Trophoblast cell (in vitro differentiated cells and primary cell): ENCODE results near the gene CEPT1.

ENCODE experiments used
- DNase-seq, 2 donors: peaks; one replicate each; pipeline ENCODE4 v3.0.0-alpha.2; 2016
- H2AFZ ChIP-seq: 2 replicates; pipeline ENCODE4 v1.6.1; 2013; ENCODE audit warnings: low read length, moderate library complexity, mild to moderate bottlenecking; ENCODE audit not compliant: insufficient read depth, poor library complexity
- H2AK5ac ChIP-seq: 2 replicates; pipeline ENCODE4 v1.6.1; 2013; ENCODE audit warnings: mild to moderate bottlenecking, low read length
- H2BK120ac ChIP-seq: 2 replicates; pipeline ENCODE4 v1.6.1; 2013; ENCODE audit warnings: low read length, mild to moderate bottlenecking, moderate library complexity; ENCODE audit not compliant: insufficient read depth, poor library complexity
- H2BK12ac ChIP-seq: 2 replicates; pipeline ENCODE4 v1.6.1; 2013; ENCODE audit warnings: mild to moderate bottlenecking, low read length, moderate library complexity
- H2BK5ac ChIP-seq: 2 replicates; pipeline ENCODE4 v1.6.1; 2013; ENCODE audit warnings: low read length, low read depth, moderate library complexity, mild to moderate bottlenecking; ENCODE audit not compliant: poor library complexity
- H3K14ac ChIP-seq: 2 replicates; pipeline ENCODE4 v1.6.1; 2013; ENCODE audit warnings: mild to moderate bottlenecking, low read length
- H3K18ac ChIP-seq: 2 replicates; pipeline ENCODE4 v1.6.1; 2013; ENCODE audit warnings: mild to moderate bottlenecking, low read length
- H3K23ac ChIP-seq: 2 replicates; pipeline ENCODE4 v1.6.1; 2013; ENCODE audit warnings: low read length
- H3K27ac ChIP-seq: 2 replicates; pipeline ENCODE4 v1.5.1; 2013; ENCODE audit warnings: low read depth, mild to moderate bottlenecking, inconsistent platforms, low read length, moderate library complexity
- H3K27me3 ChIP-seq: 2 replicates; pipeline ENCODE4 v1.6.1; 2013; ENCODE audit warnings: inconsistent platforms, mild to moderate bottlenecking, low read length, moderate library complexity; ENCODE audit not compliant: insufficient read depth
- H3K36me3 ChIP-seq, 2 experiments: 1 replicate in 1 of 2; 2 replicates in 1 of 2; pipeline ENCODE4 v1.6.1; 2013; ENCODE audit warnings: low read length in 2 of 2, mild to moderate bottlenecking in 2 of 2, moderate library complexity in 1 of 2; ENCODE audit not compliant: insufficient read depth in 2 of 2, control insufficient read depth in 1 of 2
- H3K4ac ChIP-seq: 2 replicates; pipeline ENCODE4 v1.6.1; 2013; ENCODE audit warnings: low read depth, mild to moderate bottlenecking, low read length, moderate library complexity
- H3K4me1 ChIP-seq, 2 experiments: 1 replicate in 1 of 2; 2 replicates in 1 of 2; pipeline ENCODE4 v1.6.1; 2013; ENCODE audit warnings: low read length in 2 of 2, mild to moderate bottlenecking in 2 of 2, moderate library complexity in 1 of 2; ENCODE audit not compliant: insufficient read depth in 2 of 2, control insufficient read depth in 1 of 2
- H3K4me2 ChIP-seq: 2 replicates; pipeline ENCODE4 v1.6.1; 2013; ENCODE audit warnings: inconsistent platforms, mild to moderate bottlenecking, low read length, moderate library complexity
- H3K4me3 ChIP-seq: 2 replicates; pipeline ENCODE4 v1.5.1; 2013; ENCODE audit warnings: mild to moderate bottlenecking, low read depth, low read length, inconsistent platforms
- H3K79me1 ChIP-seq: one replicate; pipeline ENCODE4 v1.6.1; 2013; ENCODE audit warnings: low read length
- H3K79me2 ChIP-seq: 2 replicates; pipeline ENCODE4 v1.6.1; 2013; ENCODE audit warnings: low read length, mild to moderate bottlenecking; ENCODE audit not compliant: control insufficient read depth, insufficient read depth, poor library complexity
- H3K9ac ChIP-seq: 2 replicates; pipeline ENCODE4 v1.6.1; 2013; ENCODE audit warnings: mild to moderate bottlenecking, low read length
- H3K9me3 ChIP-seq: 2 replicates; pipeline ENCODE4 v1.6.1; 2013; ENCODE audit warnings: low read depth, mild to moderate bottlenecking, control low read depth, inconsistent platforms, low read length; ENCODE audit not compliant: insufficient read depth
- H4K12ac ChIP-seq: 2 replicates; pipeline ENCODE4 v1.6.1; 2013; ENCODE audit warnings: low read depth, mild to moderate bottlenecking, low read length, moderate library complexity
- H4K8ac ChIP-seq: 2 replicates; pipeline ENCODE4 v1.6.1; 2013; ENCODE audit warnings: low read depth, mild to moderate bottlenecking, low read length, moderate library complexity
- H4K91ac ChIP-seq: one replicate; pipeline ENCODE4 v1.6.1; 2013; ENCODE audit warnings: low read depth, mild to moderate bottlenecking, low read length, moderate library complexity
- WGBS: extraction: QIAGEN DNeasy Blood & Tissue Kit; methylation state at CpG from one replicate; pipeline ENCODE4 v1.1.7; 2013; ENCODE audit warnings: missing lambda C conversion rate; ENCODE audit not compliant: insufficient read length, insufficient coverage; ENCODE audit errors: extremely low coverage; 5-methylcytosine and 5-hydroxymethylcytosine counted together

CEPT1 gene

DNA sequence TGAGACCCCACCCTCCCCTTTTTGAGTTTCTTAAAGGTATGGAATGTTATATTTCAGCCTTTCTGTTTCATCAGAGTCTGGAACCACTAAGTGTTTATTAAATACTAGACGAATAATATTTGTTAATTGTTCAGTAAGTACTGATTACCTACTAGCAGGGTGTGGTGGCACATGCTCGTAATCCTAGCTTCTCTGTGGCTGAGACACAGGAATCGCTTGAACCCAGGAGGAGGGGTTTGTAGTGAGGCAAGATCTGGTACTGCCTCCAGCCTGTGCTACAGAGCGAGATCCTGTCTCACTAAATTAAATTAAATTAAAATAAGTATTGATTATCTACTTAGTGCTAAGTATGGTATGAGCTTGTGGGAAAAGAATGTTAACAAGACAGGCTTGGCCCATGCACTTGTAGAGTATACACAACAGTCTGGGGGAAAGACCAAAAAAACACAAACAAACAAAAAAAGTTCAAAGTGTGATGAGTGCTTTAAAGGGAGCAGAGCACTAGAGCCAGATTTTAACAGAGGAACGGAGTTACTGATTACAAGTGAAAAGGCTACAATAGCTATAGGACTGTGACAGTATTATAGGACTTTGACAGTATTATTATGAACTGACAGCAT, 2.4 kb downstream of the CEPT1 start:
- Histone ChIP-seq H3K79me1 (peaks cover 14% of the 10 kb centered on the region), H3K9me3 (no peaks in the 10 kb centered on the region), H3K36me3 (peaks cover 0 to 2% of the 10 kb centered on the region in 2 experiments), H4K91ac (no peak overlapping the region), H3K14ac (no peak overlapping the region), H3K23ac (no peak overlapping the region), H2BK5ac (no peak overlapping the region), H3K4me2 (no peak overlapping the region), H2AK5ac (no peak overlapping the region), H4K12ac (no peak overlapping the region), H2BK120ac (no peak overlapping the region), H3K4me3 (no peak overlapping the region), H3K4me1 (peaks cover 0 to 3% of the 10 kb centered on the region in 2 experiments), H3K27me3 (no peaks in the 10 kb centered on the region), H3K4ac (peak overlapping the region; percentile 91), H2BK12ac (no peak overlapping the region), H2AFZ (no peak overlapping the region), H3K27ac (no peak overlapping the region), H3K18ac (no peak overlapping the region), H3K9ac (no peak overlapping the region), H3K79me2 (peaks cover 18% of the 10 kb centered on the region), H4K8ac (no peak overlapping the region)
- no CpG with 5 or more reads among the region's 5 CpGs for WGBS
- DNase-seq: peak in 1 of 2 donors; percentile 42

- Histone ChIP-seq H3K4me2 (no peak overlapping the region), H3K4ac (peak overlapping the region; percentile 53), H3K36me3 (peaks cover 0 to 7% of the 10 kb centered on the region in 2 experiments), H3K9ac (no peak overlapping the region), H4K8ac (no peak overlapping the region), H3K79me1 (peaks cover under 1% of the 10 kb centered on the region), H4K91ac (no peak overlapping the region), H3K27me3 (no peaks in the 10 kb centered on the region), H2AK5ac (no peak overlapping the region), H2BK5ac (no peak overlapping the region), H3K18ac (no peak overlapping the region), H3K4me3 (no peak overlapping the region), H3K4me1 (peaks cover 0 to 2% of the 10 kb centered on the region in 2 experiments), H2BK120ac (no peak overlapping the region), H2BK12ac (no peak overlapping the region), H3K9me3 (no peaks in the 10 kb centered on the region), H4K12ac (no peak overlapping the region), H3K79me2 (peaks cover 7% of the 10 kb centered on the region), H3K27ac (no peak overlapping the region), H2AFZ (no peak overlapping the region), H3K23ac (no peak overlapping the region), H3K14ac (no peak overlapping the region)
- DNase-seq: no peak
- no CpG with 5 or more reads among the region's 2 CpGs for WGBS
Measured at GRCh38 chr1:111145542-111145941, 5.5 kb downstream of the CEPT1 start.

- Histone ChIP-seq H3K23ac (no peak overlapping the region), H3K4ac (no peak overlapping the region), H2AFZ (no peak overlapping the region), H4K91ac (no peak overlapping the region), H2BK120ac (no peak overlapping the region), H3K4me2 (no peak overlapping the region), H3K27ac (no peak overlapping the region), H4K8ac (no peak overlapping the region), H3K9me3 (no peaks in the 10 kb centered on the region), H3K4me1 (peaks cover 0 to 2% of the 10 kb centered on the region in 2 experiments), H3K79me2 (peaks cover 6% of the 10 kb centered on the region), H2BK5ac (no peak overlapping the region), H2AK5ac (no peak overlapping the region), H3K18ac (no peak overlapping the region), H3K14ac (no peak overlapping the region), H3K27me3 (no peaks in the 10 kb centered on the region), H3K36me3 (peaks cover 0 to 7% of the 10 kb centered on the region in 2 experiments), H3K9ac (no peak overlapping the region), H2BK12ac (no peak overlapping the region), H3K79me1 (no peaks in the 10 kb centered on the region), H3K4me3 (no peak overlapping the region), H4K12ac (no peak overlapping the region)
- no peak for DNase-seq
Measured at GRCh38 chr1:111145963-111146768, 6.1 kb downstream of the CEPT1 start.

DNA sequence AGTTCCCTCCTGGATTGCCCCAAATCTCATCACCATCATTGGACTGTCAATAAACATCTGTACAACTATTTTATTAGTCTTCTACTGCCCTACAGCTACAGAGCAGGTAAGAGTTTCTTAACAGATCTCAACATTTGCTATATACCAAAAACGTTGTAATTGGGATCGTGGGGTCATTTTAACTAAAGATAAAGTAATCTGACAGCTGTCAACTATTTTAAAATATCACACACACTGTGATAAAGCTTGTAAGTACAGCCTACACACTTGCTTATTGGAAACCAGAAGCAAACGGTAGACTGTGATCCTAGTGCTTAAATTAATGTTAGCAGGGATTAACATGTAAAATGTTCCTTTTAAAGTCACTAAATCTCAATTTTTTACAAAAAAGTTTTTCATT, 7.9 kb downstream of the CEPT1 start:
- H3K9me3 ChIP-seq: no peaks in the 10 kb centered on the region
- H3K4me1 ChIP-seq: peaks cover 0 to 2% of the 10 kb centered on the region in 2 experiments
- H3K9ac ChIP-seq: no peak overlapping the region
- no peak for DNase-seq
- no peak overlapping the region for H3K4me3 ChIP-seq
- H2AK5ac ChIP-seq: no peak overlapping the region
- H3K4me2 ChIP-seq: no peak overlapping the region
- H2BK5ac ChIP-seq: no peak overlapping the region
- no peak overlapping the region for H3K27ac ChIP-seq
- no peak overlapping the region for H3K23ac ChIP-seq
- H2BK120ac ChIP-seq: no peak overlapping the region
- H4K91ac ChIP-seq: no peak overlapping the region
- H2AFZ ChIP-seq: no peak overlapping the region
- no peak overlapping the region for H4K8ac ChIP-seq
- H4K12ac ChIP-seq: no peak overlapping the region
- no peaks in the 10 kb centered on the region for H3K27me3 ChIP-seq
- H2BK12ac ChIP-seq: no peak overlapping the region
- H3K79me1 ChIP-seq: no peaks in the 10 kb centered on the region
- no peak overlapping the region for H3K4ac ChIP-seq
- peaks cover 0 to 7% of the 10 kb centered on the region in 2 experiments for H3K36me3 ChIP-seq
- peaks cover 6% of the 10 kb centered on the region for H3K79me2 ChIP-seq
- H3K18ac ChIP-seq: no peak overlapping the region
- no CpG with 5 or more reads among the region's 3 CpGs for WGBS
- H3K14ac ChIP-seq: no peak overlapping the region
